Spleen (tissue), 11 donors: ENCODE results near the gene MOGAT3. TPM values are rescaled to one million over a fixed set of nuclear protein-coding genes. Genes with fewer than 3 reads are reported as not detected.

ENCODE experiments used
- DNase-seq: peaks from one replicate; pipeline ENCODE4 v3.0.0-alpha.2; 2020
- H3K27ac ChIP-seq, 8 donors: fragments of 200-600 bp; sonication (generic) in 7 of 8; 1 replicate in 4 of 8; 2 replicates in 4 of 8; pipeline versions ENCODE4 v1.5.0 to v1.8.0; 2016 to 2021; ENCODE audit warnings: inconsistent platforms in 4 of 8, mild to moderate bottlenecking in 4 of 8, moderate library complexity in 1 of 8
- H3K27me3 ChIP-seq, 7 donors: fragments of 200-600 bp; sonication (generic) in 6 of 7; replicated peaks in 1 of 7; 1 replicate in 4 of 7; 2 replicates in 3 of 7; pipeline versions ENCODE4 v1.5.0 to v1.8.0; 2016 to 2021; ENCODE audit warnings: inconsistent platforms in 3 of 7, mild to moderate bottlenecking in 1 of 7
- H3K36me3 ChIP-seq, 6 donors: fragments of 200-600 bp; sonication (generic) in 5 of 6; 1 replicate in 4 of 6; 2 replicates in 2 of 6; pipeline versions ENCODE4 v1.5.0 to v1.8.0; 2016 to 2021; ENCODE audit warnings: inconsistent platforms in 2 of 6
- H3K4me1 ChIP-seq, 6 donors: fragments of 200-600 bp; sonication (generic) in 5 of 6; 1 replicate in 3 of 6; 2 replicates in 3 of 6; pipeline versions ENCODE4 v1.5.0 to v1.8.0; 2016 to 2021; ENCODE audit warnings: inconsistent platforms in 3 of 6
- H3K4me3 ChIP-seq, 8 donors: fragments of 200-600 bp; sonication (generic) in 7 of 8; 1 replicate in 4 of 8; 2 replicates in 4 of 8; pipeline versions ENCODE4 v1.5.0 to v1.8.0; 2016 to 2021; ENCODE audit warnings: inconsistent platforms in 4 of 8, mild to moderate bottlenecking in 4 of 8, moderate library complexity in 2 of 8
- H3K9me3 ChIP-seq, 8 donors: fragments of 200-600 bp; sonication (generic) in 7 of 8; 1 replicate in 4 of 8; 2 replicates in 4 of 8; pipeline versions ENCODE4 v1.5.0 to v1.8.0; 2016 to 2021; ENCODE audit warnings: inconsistent platforms in 4 of 8
- POLR2A ChIP-seq, 3 donors: fragments of 450-650 bp; IDR thresholded peaks; one replicate each; pipeline ENCODE4 v1.5.1; 2017; ENCODE audit warnings: antibody characterized with exemption in 3 of 3, mild to moderate bottlenecking in 1 of 3
- POLR2AphosphoS5 ChIP-seq, 3 donors: sonication (generic); formaldehyde crosslinking; IDR thresholded peaks; one replicate each; pipeline ENCODE4 v1.5.1; 2017; ENCODE audit warnings: antibody characterized with exemption in 3 of 3
- WGBS, 5 donors: extraction: QIAGEN DNeasy Blood & Tissue Kit in 3 of 5; methylation state at CpG; one replicate each; pipeline versions ENCODE4 v1.1.5 to v1.1.7; 2013 to 2018; 5-methylcytosine and 5-hydroxymethylcytosine counted together
- intact Hi-C: fragments of 100-400 bp; cut with DNase I; formaldehyde crosslinking; loops from one replicate; pipeline ENCODE4 v1.15.0; 2023; ENCODE audit warnings: low total_unique reads
- polyA plus RNA-seq, 3 donors: library from polyadenylated mRNA; stranded (reverse); fragments of 200-250 nt; gene quantifications; one replicate each; pipeline ENCODE4 v1.2.1, GENCODE V29; 2013
- total RNA-seq, 7 donors: library from RNA; depleted of rRNA in 3 of 7; stranded (reverse); fragments of >200 nt in 3 of 7; fragmentation: NEBNext Ultra II Directional in 4 of 7; extraction: Animal tissue kit (Norgen Biotek cat#: 25700) in 4 of 7; gene quantifications; one replicate each; pipeline versions ENCODE4 v1.1.0 to v1.2.1, GENCODE V29; 2016 to 2021
- TF ChIP-seq, protein P1 (sequence below), 11 experiments: fragments of 200-600 bp in 7 of 11; fragments of 450-650 bp in 4 of 11; sonication (generic) in 4 of 11; IDR thresholded peaks in 8 of 11; conservative IDR thresholded peaks in 3 of 11; 1 replicate in 7 of 11; 2 replicates in 4 of 11; pipeline versions ENCODE4 v1.4.0 to v1.8.0; 2016 to 2021; ENCODE audit warnings: antibody characterized with exemption in 11 of 11, inconsistent platforms in 4 of 11, mild to moderate bottlenecking in 1 of 11
- donor health status: healthy with polysubstance abuse.
- donor health status: DM: no; HTN: no; CAD: no; lungs with moderate emphysema.
- donor health status: DM: no; HTN: no; CAD: no.
- donor health status: Bipolar disorder and iron deficiency.
- donor health status: healthy.
- donor health status: DM: no; HTN: no; CAD: no.
- donor health status: DM: yes; HTN: yes; CAD: no.

The MOGAT3 gene
- total and polyA plus RNA-seq, 10 donors, result not detected

GRCh38 chr7:101166648-101166908 is 34.3 kb downstream of the MOGAT3 start:
- DNase-seq, result no peak
- Histone ChIP-seq H3K4me3 (no peak overlapping the region), H3K27me3 (peaks cover 5 to 100% (median 95%) of the 10 kb centered on the region in 7 donors), H3K9me3 (peaks cover 0 to 6% (median 0%) of the 10 kb centered on the region in 8 donors), H3K36me3 (no peaks in the 10 kb centered on the region), H3K27ac (no peak overlapping the region), H3K4me1 (peaks cover 41 to 83% (median 64%) of the 10 kb centered on the region in 6 donors)
- TF ChIP-seq, protein P1, sequence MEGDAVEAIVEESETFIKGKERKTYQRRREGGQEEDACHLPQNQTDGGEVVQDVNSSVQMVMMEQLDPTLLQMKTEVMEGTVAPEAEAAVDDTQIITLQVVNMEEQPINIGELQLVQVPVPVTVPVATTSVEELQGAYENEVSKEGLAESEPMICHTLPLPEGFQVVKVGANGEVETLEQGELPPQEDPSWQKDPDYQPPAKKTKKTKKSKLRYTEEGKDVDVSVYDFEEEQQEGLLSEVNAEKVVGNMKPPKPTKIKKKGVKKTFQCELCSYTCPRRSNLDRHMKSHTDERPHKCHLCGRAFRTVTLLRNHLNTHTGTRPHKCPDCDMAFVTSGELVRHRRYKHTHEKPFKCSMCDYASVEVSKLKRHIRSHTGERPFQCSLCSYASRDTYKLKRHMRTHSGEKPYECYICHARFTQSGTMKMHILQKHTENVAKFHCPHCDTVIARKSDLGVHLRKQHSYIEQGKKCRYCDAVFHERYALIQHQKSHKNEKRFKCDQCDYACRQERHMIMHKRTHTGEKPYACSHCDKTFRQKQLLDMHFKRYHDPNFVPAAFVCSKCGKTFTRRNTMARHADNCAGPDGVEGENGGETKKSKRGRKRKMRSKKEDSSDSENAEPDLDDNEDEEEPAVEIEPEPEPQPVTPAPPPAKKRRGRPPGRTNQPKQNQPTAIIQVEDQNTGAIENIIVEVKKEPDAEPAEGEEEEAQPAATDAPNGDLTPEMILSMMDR (IDR thresholded peaks at IDR 0.05 in 8 of 11, conservative IDR thresholded peaks at IDR 0.05 in 3 of 11), result no peak
- no peak for TF ChIP-seq POLR2AphosphoS5 (IDR thresholded peaks at IDR 0.05)
- no peak for TF ChIP-seq POLR2A (IDR thresholded peaks at IDR 0.05)
- 0 to 5% (median 3%) methylated on average over 9 to 11 of the region's 11 CpGs for WGBS, 5 donors
- intact Hi-C loops, result no loop called here

- WGBS, 5 donors, result 3 to 4% (median 3%) methylated on average over 36 to 38 of the region's 38 CpGs
- Histone ChIP-seq H3K4me1 (peaks cover 41 to 78% (median 62%) of the 10 kb centered on the region in 6 donors), H3K9me3 (peaks cover 0 to 6% (median 0%) of the 10 kb centered on the region in 8 donors), H3K27ac (no peak overlapping the region), H3K4me3 (peak overlapping the region in 4 of 8 donors; percentile 10 to 75 (median 16)), H3K27me3 (peaks cover 5 to 95% (median 90%) of the 10 kb centered on the region in 7 donors), H3K36me3 (peaks cover 0 to under 1% (median 0%) of the 10 kb centered on the region in 6 donors)
- peak; percentile 73 for DNase-seq
- TF ChIP-seq, protein P1 (IDR thresholded peaks at IDR 0.05 in 8 of 11, conservative IDR thresholded peaks at IDR 0.05 in 3 of 11), result no peak
- TF ChIP-seq POLR2AphosphoS5 (IDR thresholded peaks at IDR 0.05) (no peak), POLR2A (IDR thresholded peaks at IDR 0.05) (no peak)
- intact Hi-C loops, result no loop called here
Observed at GRCh38 chr7:101165958-101166647, 34.7 kb downstream of the MOGAT3 start.

- TF ChIP-seq POLR2AphosphoS5 (IDR thresholded peaks at IDR 0.05), result peak; percentile 70 to 87 (median 74)
- no peak for TF ChIP-seq POLR2A (IDR thresholded peaks at IDR 0.05)
- TF ChIP-seq, protein P1 (IDR thresholded peaks at IDR 0.05 in 8 of 11, conservative IDR thresholded peaks at IDR 0.05 in 3 of 11), result peak in 2 of 11 experiments; percentile 9 to 16
- Histone ChIP-seq H3K36me3 (peaks cover 0 to 8% (median under 1%) of the 10 kb centered on the region in 6 donors), H3K4me1 (peaks cover 37 to 70% (median 54%) of the 10 kb centered on the region in 6 donors), H3K27ac (no peak within 1 kb of the TSS), H3K27me3 (peaks cover 2 to 87% (median 82%) of the 10 kb centered on the region in 7 donors), H3K9me3 (peaks cover 0 to 6% (median 0%) of the 10 kb centered on the region in 8 donors), H3K4me3 (peak within 1 kb of the TSS in 5 of 8 donors; percentile 20 to 75 (median 52))
- WGBS, 5 donors, result 3 to 4% (median 4%) methylated on average over 49 to 74 of the region's 74 CpGs
- DNase-seq, result peak; percentile 96
- intact Hi-C loops, result no loop called here
Observed at GRCh38 chr7:101165075-101165957, 35.5 kb downstream of the MOGAT3 start, which contains the start of gene VGF. Gene VGF (minus strand): TSS chr7:101165569. CDS start chr7:101164843, 726 bp downstream.
